SK-N-SH treated with all-trans-retinoic acid at 6 μM for 48 hours (cell line): ENCODE measurements around the gene SEMA4C.

Experiments used
- ATAC-seq: fragments of 200-7000 bp; cut with Tn5 transposase; 3 replicates; pipeline ENCODE4 v1.9.1; 2020; ENCODE audit warnings: mild to moderate bottlenecking, moderate library complexity
- BACH2 ChIP-seq: fragments of 250-450 bp; sonication (Bioruptor Pico); IDR thresholded peaks from 2 replicates; pipeline ENCODE4 v1.9.0; 2021; ENCODE audit warnings: mild to moderate bottlenecking, borderline replicate concordance
- CSDC2 ChIP-seq: fragments of 250-450 bp; sonication (Bioruptor Pico); IDR thresholded peaks from 2 replicates; pipeline ENCODE4 v1.5.0; 2020; ENCODE audit warnings: mild to moderate bottlenecking, moderate library complexity
- ESRRG ChIP-seq: fragments of 250-450 bp; sonication (Bioruptor Pico); IDR thresholded peaks from 2 replicates; pipeline ENCODE4 v1.6.1; 2021; ENCODE audit warnings: mild to moderate bottlenecking
- GLIS3 ChIP-seq: fragments of 250-450 bp; sonication (Bioruptor Pico); IDR thresholded peaks from 2 replicates; pipeline ENCODE4 v1.5.0; 2020; ENCODE audit warnings: mild to moderate bottlenecking, moderate library complexity
- ISL1 ChIP-seq: fragments of 250-450 bp; sonication (Bioruptor Pico); IDR thresholded peaks from 2 replicates; pipeline ENCODE4 v2.1.2; 2022; ENCODE audit warnings: mild to moderate bottlenecking, moderate library complexity
- PPARA ChIP-seq: fragments of 250-450 bp; sonication (Bioruptor Pico); IDR thresholded peaks from 2 replicates; pipeline ENCODE4 v1.5.0; 2020; ENCODE audit warnings: mild to moderate bottlenecking, borderline replicate concordance
- RARB ChIP-seq: fragments of 250-450 bp; sonication (Bioruptor Pico); IDR thresholded peaks from 2 replicates; pipeline ENCODE4 v1.8.0; 2021; ENCODE audit warnings: mild to moderate bottlenecking, moderate library complexity
- SNAI2 ChIP-seq: fragments of 250-450 bp; sonication (Bioruptor Pico); IDR thresholded peaks from 2 replicates; pipeline ENCODE4 v1.5.0; 2020; ENCODE audit warnings: mild to moderate bottlenecking, moderate library complexity
- TOX ChIP-seq: fragments of 250-450 bp; sonication (Bioruptor Pico); IDR thresholded peaks from 2 replicates; pipeline ENCODE4 v1.8.0; 2021; ENCODE audit warnings: mild to moderate bottlenecking, moderate library complexity, borderline replicate concordance
- ZC3H10 ChIP-seq: fragments of 250-450 bp; sonication (Bioruptor Pico); IDR thresholded peaks from 2 replicates; pipeline ENCODE4 v1.5.1; 2021; ENCODE audit warnings: mild to moderate bottlenecking, moderate library complexity
- ZFP3 ChIP-seq: fragments of 250-450 bp; sonication (Bioruptor Pico); IDR thresholded peaks from 2 replicates; pipeline ENCODE4 v1.5.0; 2020; ENCODE audit warnings: mild to moderate bottlenecking, moderate library complexity
- ZFP30 ChIP-seq: fragments of 450-650 bp; formaldehyde crosslinking; IDR thresholded peaks from 2 replicates; pipeline ENCODE4 v1.5.0; 2022; ENCODE audit warnings: mild to moderate bottlenecking, moderate library complexity
- ZNF565 ChIP-seq: fragments of 450-650 bp; formaldehyde crosslinking; conservative IDR thresholded peaks from 2 replicates; pipeline ENCODE4 v1.5.0; 2020; ENCODE audit warnings: low read depth, mild to moderate bottlenecking, moderate library complexity
- ZNF8 ChIP-seq: fragments of 450-650 bp; formaldehyde crosslinking; IDR thresholded peaks from 2 replicates; pipeline ENCODE4 v1.5.0; 2020; ENCODE audit warnings: mild to moderate bottlenecking, moderate library complexity
- TF ChIP-seq, protein P1 (sequence below): fragments of 250-450 bp; sonication (Bioruptor Pico); IDR thresholded peaks from 2 replicates; pipeline ENCODE4 v1.8.0; 2020; ENCODE audit warnings: mild to moderate bottlenecking, moderate library complexity, borderline replicate concordance
- TF ChIP-seq, protein P2 (sequence below): fragments of 250-450 bp; sonication (Bioruptor Pico); IDR thresholded peaks from 2 replicates; pipeline ENCODE4 v1.8.0; 2021; ENCODE audit warnings: low read depth, mild to moderate bottlenecking, moderate library complexity, borderline replicate concordance
- TF ChIP-seq, protein P3 (sequence below): fragments of 250-450 bp; sonication (Bioruptor Pico); IDR thresholded peaks from 2 replicates; pipeline ENCODE4 v1.5.1; 2020; ENCODE audit warnings: low read depth, mild to moderate bottlenecking, moderate library complexity
- TF ChIP-seq, protein P4 (sequence below): fragments of 250-450 bp; sonication (Bioruptor Pico); IDR thresholded peaks from 2 replicates; pipeline ENCODE4 v1.5.1; 2021; ENCODE audit warnings: mild to moderate bottlenecking, moderate library complexity
- TF ChIP-seq, protein P5 (sequence below): fragments of 250-450 bp; sonication (Bioruptor Pico); IDR thresholded peaks from 2 replicates; pipeline ENCODE4 v1.5.0; 2020; ENCODE audit warnings: mild to moderate bottlenecking, moderate library complexity

Gene SEMA4C

DNA sequence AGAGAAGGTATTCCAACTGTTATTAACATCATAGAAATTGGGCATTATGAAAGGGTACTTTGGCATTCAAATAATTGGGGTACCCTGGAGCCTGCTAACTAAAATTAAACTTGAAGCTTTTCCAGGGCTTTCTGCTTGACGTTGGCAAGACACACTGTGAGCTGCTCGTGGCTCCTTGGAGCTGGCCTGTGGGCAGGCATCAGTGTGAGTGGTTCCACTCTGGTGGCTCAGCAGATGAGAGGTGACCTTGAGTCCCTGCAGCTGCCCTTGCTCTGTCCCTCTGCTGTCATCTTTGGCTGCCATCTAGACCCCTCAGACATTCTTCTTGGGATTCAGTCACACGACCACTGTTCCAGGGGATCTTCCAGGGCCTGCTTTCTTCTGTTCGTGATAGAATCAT lies 47.1 kb downstream of the SEMA4C start (continued):
- no peak for TF ChIP-seq ZC3H10 (CRISPR knock-in tag)
- TF ChIP-seq ZFP3 (CRISPR knock-in tag): no peak

DNA sequence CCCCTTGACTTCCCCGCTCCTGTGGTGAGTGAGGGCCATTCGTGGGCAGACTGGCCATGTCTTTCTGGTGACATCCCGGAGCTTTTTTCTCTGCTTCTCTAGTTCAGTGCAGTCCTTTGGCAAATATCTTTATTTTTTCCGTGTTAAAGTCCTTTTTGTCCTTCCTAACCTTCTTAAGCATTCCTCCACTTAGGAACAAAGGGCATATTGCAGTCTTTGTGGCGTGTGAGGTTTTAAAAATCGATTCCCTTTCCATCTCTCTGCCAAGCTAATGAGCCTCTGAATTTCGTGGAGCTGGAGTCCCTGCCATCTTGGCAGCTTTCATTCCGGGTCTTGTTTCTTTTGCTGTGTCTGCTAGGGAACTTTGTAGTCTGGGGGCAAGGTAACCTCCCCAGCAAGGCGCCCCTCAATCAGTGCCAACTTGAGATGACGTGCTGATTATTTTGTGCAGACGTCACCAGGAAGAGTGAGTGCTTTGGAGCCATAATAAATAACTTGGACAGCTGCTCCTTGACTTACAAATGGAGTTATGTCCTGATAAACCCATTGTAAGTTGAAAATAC lies 48.7 kb downstream of the SEMA4C start:
- ATAC-seq: no peak
- TF ChIP-seq GLIS3 (CRISPR knock-in tag): no peak
- TF ChIP-seq, protein P1, sequence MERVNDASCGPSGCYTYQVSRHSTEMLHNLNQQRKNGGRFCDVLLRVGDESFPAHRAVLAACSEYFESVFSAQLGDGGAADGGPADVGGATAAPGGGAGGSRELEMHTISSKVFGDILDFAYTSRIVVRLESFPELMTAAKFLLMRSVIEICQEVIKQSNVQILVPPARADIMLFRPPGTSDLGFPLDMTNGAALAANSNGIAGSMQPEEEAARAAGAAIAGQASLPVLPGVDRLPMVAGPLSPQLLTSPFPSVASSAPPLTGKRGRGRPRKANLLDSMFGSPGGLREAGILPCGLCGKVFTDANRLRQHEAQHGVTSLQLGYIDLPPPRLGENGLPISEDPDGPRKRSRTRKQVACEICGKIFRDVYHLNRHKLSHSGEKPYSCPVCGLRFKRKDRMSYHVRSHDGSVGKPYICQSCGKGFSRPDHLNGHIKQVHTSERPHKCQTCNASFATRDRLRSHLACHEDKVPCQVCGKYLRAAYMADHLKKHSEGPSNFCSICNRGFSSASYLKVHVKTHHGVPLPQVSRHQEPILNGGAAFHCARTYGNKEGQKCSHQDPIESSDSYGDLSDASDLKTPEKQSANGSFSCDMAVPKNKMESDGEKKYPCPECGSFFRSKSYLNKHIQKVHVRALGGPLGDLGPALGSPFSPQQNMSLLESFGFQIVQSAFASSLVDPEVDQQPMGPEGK (CRISPR knock-in tag): no peak
- TF ChIP-seq, protein P2, sequence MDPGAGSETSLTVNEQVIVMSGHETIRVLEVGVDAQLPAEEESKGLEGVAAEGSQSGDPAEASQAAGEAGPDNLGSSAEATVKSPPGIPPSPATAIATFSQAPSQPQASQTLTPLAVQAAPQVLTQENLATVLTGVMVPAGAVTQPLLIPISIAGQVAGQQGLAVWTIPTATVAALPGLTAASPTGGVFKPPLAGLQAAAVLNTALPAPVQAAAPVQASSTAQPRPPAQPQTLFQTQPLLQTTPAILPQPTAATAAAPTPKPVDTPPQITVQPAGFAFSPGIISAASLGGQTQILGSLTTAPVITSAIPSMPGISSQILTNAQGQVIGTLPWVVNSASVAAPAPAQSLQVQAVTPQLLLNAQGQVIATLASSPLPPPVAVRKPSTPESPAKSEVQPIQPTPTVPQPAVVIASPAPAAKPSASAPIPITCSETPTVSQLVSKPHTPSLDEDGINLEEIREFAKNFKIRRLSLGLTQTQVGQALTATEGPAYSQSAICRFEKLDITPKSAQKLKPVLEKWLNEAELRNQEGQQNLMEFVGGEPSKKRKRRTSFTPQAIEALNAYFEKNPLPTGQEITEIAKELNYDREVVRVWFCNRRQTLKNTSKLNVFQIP: no peak
- TF ChIP-seq TOX: no peak
- TF ChIP-seq PPARA (CRISPR knock-in tag): no peak
- TF ChIP-seq, protein P3, sequence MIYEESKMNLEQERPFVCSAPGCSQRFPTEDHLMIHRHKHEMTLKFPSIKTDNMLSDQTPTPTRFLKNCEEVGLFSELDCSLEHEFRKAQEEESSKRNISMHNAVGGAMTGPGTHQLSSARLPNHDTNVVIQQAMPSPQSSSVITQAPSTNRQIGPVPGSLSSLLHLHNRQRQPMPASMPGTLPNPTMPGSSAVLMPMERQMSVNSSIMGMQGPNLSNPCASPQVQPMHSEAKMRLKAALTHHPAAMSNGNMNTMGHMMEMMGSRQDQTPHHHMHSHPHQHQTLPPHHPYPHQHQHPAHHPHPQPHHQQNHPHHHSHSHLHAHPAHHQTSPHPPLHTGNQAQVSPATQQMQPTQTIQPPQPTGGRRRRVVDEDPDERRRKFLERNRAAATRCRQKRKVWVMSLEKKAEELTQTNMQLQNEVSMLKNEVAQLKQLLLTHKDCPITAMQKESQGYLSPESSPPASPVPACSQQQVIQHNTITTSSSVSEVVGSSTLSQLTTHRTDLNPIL (CRISPR knock-in tag): no peak
- TF ChIP-seq SNAI2 (CRISPR knock-in tag): no peak
- no peak for TF ChIP-seq BACH2 (CRISPR knock-in tag)
- no peak for TF ChIP-seq RARB
- TF ChIP-seq ISL1 (CRISPR knock-in tag): no peak
- TF ChIP-seq ESRRG (CRISPR knock-in tag): no peak
- TF ChIP-seq, protein P4, sequence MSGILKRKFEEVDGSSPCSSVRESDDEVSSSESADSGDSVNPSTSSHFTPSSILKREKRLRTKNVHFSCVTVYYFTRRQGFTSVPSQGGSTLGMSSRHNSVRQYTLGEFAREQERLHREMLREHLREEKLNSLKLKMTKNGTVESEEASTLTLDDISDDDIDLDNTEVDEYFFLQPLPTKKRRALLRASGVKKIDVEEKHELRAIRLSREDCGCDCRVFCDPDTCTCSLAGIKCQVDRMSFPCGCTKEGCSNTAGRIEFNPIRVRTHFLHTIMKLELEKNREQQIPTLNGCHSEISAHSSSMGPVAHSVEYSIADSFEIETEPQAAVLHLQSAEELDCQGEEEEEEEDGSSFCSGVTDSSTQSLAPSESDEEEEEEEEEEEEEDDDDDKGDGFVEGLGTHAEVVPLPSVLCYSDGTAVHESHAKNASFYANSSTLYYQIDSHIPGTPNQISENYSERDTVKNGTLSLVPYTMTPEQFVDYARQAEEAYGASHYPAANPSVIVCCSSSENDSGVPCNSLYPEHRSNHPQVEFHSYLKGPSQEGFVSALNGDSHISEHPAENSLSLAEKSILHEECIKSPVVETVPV (CRISPR knock-in tag): no peak
- TF ChIP-seq, protein P5, sequence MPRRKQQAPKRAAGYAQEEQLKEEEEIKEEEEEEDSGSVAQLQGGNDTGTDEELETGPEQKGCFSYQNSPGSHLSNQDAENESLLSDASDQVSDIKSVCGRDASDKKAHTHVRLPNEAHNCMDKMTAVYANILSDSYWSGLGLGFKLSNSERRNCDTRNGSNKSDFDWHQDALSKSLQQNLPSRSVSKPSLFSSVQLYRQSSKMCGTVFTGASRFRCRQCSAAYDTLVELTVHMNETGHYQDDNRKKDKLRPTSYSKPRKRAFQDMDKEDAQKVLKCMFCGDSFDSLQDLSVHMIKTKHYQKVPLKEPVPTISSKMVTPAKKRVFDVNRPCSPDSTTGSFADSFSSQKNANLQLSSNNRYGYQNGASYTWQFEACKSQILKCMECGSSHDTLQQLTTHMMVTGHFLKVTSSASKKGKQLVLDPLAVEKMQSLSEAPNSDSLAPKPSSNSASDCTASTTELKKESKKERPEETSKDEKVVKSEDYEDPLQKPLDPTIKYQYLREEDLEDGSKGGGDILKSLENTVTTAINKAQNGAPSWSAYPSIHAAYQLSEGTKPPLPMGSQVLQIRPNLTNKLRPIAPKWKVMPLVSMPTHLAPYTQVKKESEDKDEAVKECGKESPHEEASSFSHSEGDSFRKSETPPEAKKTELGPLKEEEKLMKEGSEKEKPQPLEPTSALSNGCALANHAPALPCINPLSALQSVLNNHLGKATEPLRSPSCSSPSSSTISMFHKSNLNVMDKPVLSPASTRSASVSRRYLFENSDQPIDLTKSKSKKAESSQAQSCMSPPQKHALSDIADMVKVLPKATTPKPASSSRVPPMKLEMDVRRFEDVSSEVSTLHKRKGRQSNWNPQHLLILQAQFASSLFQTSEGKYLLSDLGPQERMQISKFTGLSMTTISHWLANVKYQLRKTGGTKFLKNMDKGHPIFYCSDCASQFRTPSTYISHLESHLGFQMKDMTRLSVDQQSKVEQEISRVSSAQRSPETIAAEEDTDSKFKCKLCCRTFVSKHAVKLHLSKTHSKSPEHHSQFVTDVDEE (CRISPR knock-in tag): no peak
- no peak for TF ChIP-seq ZNF8 (CRISPR knock-in tag)
- TF ChIP-seq CSDC2 (CRISPR knock-in tag): no peak

DNA sequence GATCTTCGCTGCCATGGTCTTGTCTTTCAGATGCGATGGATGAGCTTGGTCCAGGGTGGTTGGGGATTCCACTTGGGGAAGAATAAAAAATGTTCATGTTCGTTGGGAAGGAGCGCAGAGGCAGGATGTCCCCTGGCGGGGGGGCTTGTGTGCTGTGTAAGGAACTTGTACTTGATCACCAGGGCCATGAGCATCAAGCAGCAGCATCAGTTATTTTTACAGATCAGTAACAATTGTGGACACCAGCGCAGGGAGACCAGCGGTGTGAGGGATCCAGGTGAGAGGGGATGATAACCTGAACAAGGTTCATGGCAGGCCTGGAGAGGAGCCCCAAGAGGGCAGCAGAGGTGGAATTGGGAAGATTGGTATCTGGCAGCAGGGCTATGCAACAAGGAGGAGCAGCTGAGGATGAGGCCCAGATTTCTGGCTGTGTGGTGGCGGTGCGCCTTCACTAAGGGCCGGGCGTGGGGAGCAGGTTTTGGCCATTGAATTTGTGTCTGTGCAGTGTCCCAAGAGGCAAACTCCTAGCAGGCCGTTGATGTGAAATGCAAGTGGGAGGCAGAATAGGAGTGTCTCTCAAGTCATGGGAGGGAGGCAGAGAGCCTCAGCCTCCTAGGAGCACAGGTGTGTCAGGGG lies 49.9 kb downstream of the SEMA4C start:
- ATAC-seq: no peak
- TF ChIP-seq ESRRG (CRISPR knock-in tag) (no peak), ZFP30 (no peak), ZNF565 (no peak), GLIS3 (CRISPR knock-in tag) (no peak), BACH2 (CRISPR knock-in tag) (no peak)
- TF ChIP-seq, protein P3 (CRISPR knock-in tag): no peak
